HepG2 (cell line): ENCODE results near the gene NATD1. TPM values are rescaled to one million over a fixed set of nuclear protein-coding genes. Genes with fewer than 3 reads are reported as not detected.

ENCODE experiments used
- ATF2 ChIP-seq: sonication (generic); formaldehyde crosslinking; IDR thresholded peaks from 2 replicates; pipeline ENCODE4 v1.4.0; 2020; ENCODE audit warnings: missing genetic modification reagents
- GATA4 ChIP-seq: sonication (generic); IDR thresholded peaks from 2 replicates; pipeline ENCODE4 v1.6.1; 2016; ENCODE audit warnings: antibody characterized with exemption, low read depth, borderline replicate concordance
- HNF4A ChIP-seq: sonication (generic); formaldehyde crosslinking; IDR thresholded peaks from 2 replicates; pipeline ENCODE4 v1.4.0; 2020; ENCODE audit warnings: missing genetic modification reagents
- KDM2A ChIP-seq: sonication (generic); formaldehyde crosslinking; IDR thresholded peaks from 2 replicates; pipeline ENCODE4 v1.4.0; 2020; ENCODE audit warnings: low read depth, missing genetic modification reagents, borderline replicate concordance
- KLF6 ChIP-seq: IDR thresholded peaks from 2 replicates; pipeline ENCODE4 v1.8.0; 2016; ENCODE audit warnings: missing biosample characterization, missing genetic modification reagents
- NR2F1 ChIP-seq, 2 experiments: fragments of 450-650 bp in 1 of 2; formaldehyde crosslinking in 1 of 2; IDR thresholded peaks; 2 replicates each; pipeline versions ENCODE4 v1.5.0 to v1.6.1; 2016 to 2020; ENCODE audit warnings: mild to moderate bottlenecking in 1 of 2, missing compliant biosample characterization in 1 of 2, missing genetic modification reagents in 1 of 2, moderate library complexity in 1 of 2
- NR3C1 ChIP-seq: sonication (generic); formaldehyde crosslinking; IDR thresholded peaks from 2 replicates; pipeline ENCODE4 v1.4.0; 2020; ENCODE audit warnings: missing genetic modification reagents
- POLR2A ChIP-seq, 2 experiments: IDR thresholded peaks; 2 replicates each; pipeline ENCODE4 v1.6.1; 2011; ENCODE audit warnings: low read depth in 2 of 2, low read length in 2 of 2, mild to moderate bottlenecking in 1 of 2, moderate library complexity in 1 of 2; ENCODE audit not compliant: insufficient read depth in 1 of 2
- RAD21 ChIP-seq: fragments of 450-650 bp; formaldehyde crosslinking; IDR thresholded peaks from 2 replicates; pipeline ENCODE4 v1.5.0; 2020; ENCODE audit warnings: mild to moderate bottlenecking
- RELA ChIP-seq: sonication (generic); formaldehyde crosslinking; IDR thresholded peaks from 2 replicates; pipeline ENCODE4 v1.4.0; 2020; ENCODE audit warnings: missing genetic modification reagents
- RNF2 ChIP-seq: fragments of 450-650 bp; conservative IDR thresholded peaks from 2 replicates; pipeline ENCODE4 v1.6.1; 2016; ENCODE audit warnings: low read depth
- SMC3 ChIP-seq: IDR thresholded peaks from 2 replicates; pipeline ENCODE4 v1.6.1; 2011; ENCODE audit warnings: low read length, improper control_type of control experiment
- SNAPC2 ChIP-seq: sonication (generic); formaldehyde crosslinking; IDR thresholded peaks from 2 replicates; pipeline ENCODE4 v1.8.1; 2022; ENCODE audit warnings: mild to moderate bottlenecking, missing genetic modification reagents
- SRY ChIP-seq: sonication (generic); formaldehyde crosslinking; IDR thresholded peaks from 2 replicates; pipeline ENCODE4 v1.8.0; 2022; ENCODE audit warnings: mild to moderate bottlenecking, missing genetic modification reagents
- TMF1 ChIP-seq: sonication (generic); formaldehyde crosslinking; IDR thresholded peaks from 2 replicates; pipeline ENCODE4 v1.8.1; 2022; ENCODE audit warnings: low read depth, missing genetic modification reagents
- TSC22D2 ChIP-seq: sonication (generic); formaldehyde crosslinking; IDR thresholded peaks from 2 replicates; pipeline ENCODE4 v1.5.1; 2020; ENCODE audit warnings: missing genetic modification reagents, mild to moderate bottlenecking, borderline replicate concordance
- WIZ ChIP-seq: sonication (generic); formaldehyde crosslinking; IDR thresholded peaks from 2 replicates; pipeline ENCODE4 v1.5.1; 2020; ENCODE audit warnings: mild to moderate bottlenecking, missing genetic modification reagents
- ZFP82 ChIP-seq: sonication (generic); formaldehyde crosslinking; IDR thresholded peaks from 2 replicates; pipeline ENCODE4 v1.5.1; 2020; ENCODE audit warnings: mild to moderate bottlenecking, missing genetic modification reagents, borderline replicate concordance
- ZKSCAN1 ChIP-seq: fragments of 150-350 bp; IDR thresholded peaks from 2 replicates; pipeline ENCODE4 v1.6.1; 2014; ENCODE audit warnings: low read length
- ZNF143 ChIP-seq: sonication (generic); formaldehyde crosslinking; IDR thresholded peaks from 2 replicates; pipeline ENCODE4 v1.4.0; 2020; ENCODE audit warnings: missing genetic modification reagents
- ZNF253 ChIP-seq: sonication (generic); formaldehyde crosslinking; IDR thresholded peaks from 2 replicates; pipeline ENCODE4 v1.8.0; 2022; ENCODE audit warnings: mild to moderate bottlenecking, missing genetic modification reagents, borderline replicate concordance
- ZNF3 ChIP-seq: IDR thresholded peaks from 2 replicates; pipeline ENCODE4 v1.7.0; 2017; ENCODE audit warnings: inconsistent platforms
- ZNF678 ChIP-seq: sonication (generic); formaldehyde crosslinking; IDR thresholded peaks from 2 replicates; pipeline ENCODE4 v1.4.0; 2020; ENCODE audit warnings: mild to moderate bottlenecking, missing genetic modification reagents
- ZNF816 ChIP-seq: sonication (generic); formaldehyde crosslinking; IDR thresholded peaks from 2 replicates; pipeline ENCODE4 v1.8.0; 2022; ENCODE audit warnings: missing genetic modification reagents, mild to moderate bottlenecking, borderline replicate concordance
- ZNF850 ChIP-seq: sonication (generic); formaldehyde crosslinking; conservative IDR thresholded peaks from 2 replicates; pipeline ENCODE4 v1.9.0; 2021; ENCODE audit warnings: mild to moderate bottlenecking, missing genetic modification reagents
- polyA plus RNA-seq, 8 experiments: library from polyadenylated mRNA; depleted of rRNA in 3 of 8; stranded (reverse) in 7 of 8; unstranded in 1 of 8; fragments of >200 nt; fragmentation: Illumina TruSeq in 4 of 8; extraction: Trizol in 4 of 8; gene quantifications; 2 replicates each; pipeline versions ENCODE4 v1.2.1 to v1.2.3, GENCODE V29; 2011 to 2016; ENCODE audit warnings: low read depth in 4 of 8, missing spikeins in 1 of 8, mixed read lengths in 1 of 8; ENCODE audit not compliant: insufficient read depth in 1 of 8
- total RNA-seq, 5 experiments: library from RNA; depleted of rRNA; stranded (reverse); fragments of >200 nt; fragmentation: Illumina TruSeq; extraction: Trizol; gene quantifications; 2 replicates each; pipeline ENCODE4 v1.2.3, GENCODE V29; 2016; ENCODE audit warnings: low read depth in 1 of 5
- TF ChIP-seq, protein P1 (sequence below): IDR thresholded peaks from 2 replicates; pipeline ENCODE4 v1.6.1; 2016; ENCODE audit warnings: control low read depth
- TF ChIP-seq, protein P2 (sequence below): sonication (generic); formaldehyde crosslinking; IDR thresholded peaks from 2 replicates; pipeline ENCODE4 v1.4.0; 2020; ENCODE audit warnings: missing genetic modification reagents
- TF ChIP-seq, protein P3 (sequence below): sonication (generic); formaldehyde crosslinking; IDR thresholded peaks from 2 replicates; pipeline ENCODE4 v1.4.0; 2020; ENCODE audit warnings: mild to moderate bottlenecking, missing genetic modification reagents

The NATD1 gene
- total and polyA plus RNA-seq, 2 of the 13 experiments (the other 11 are each of a cell fraction or from before 2014, with no cell fraction given) = 0.31 to 2.3 TPM

GRCh38 chr17:21287703-21288449, 34.7 kb upstream of the NATD1 start (continued):
- 0 out of 4 replicates have a peak, but pooled peaks of 1 of the 2 experiments have one; percentile 0 for TF ChIP-seq NR2F1 (CRISPR knock-in tag; IDR thresholded peaks at IDR 0.05)
- TF ChIP-seq WIZ (CRISPR knock-in tag) = no peak
- TF ChIP-seq, protein P1, sequence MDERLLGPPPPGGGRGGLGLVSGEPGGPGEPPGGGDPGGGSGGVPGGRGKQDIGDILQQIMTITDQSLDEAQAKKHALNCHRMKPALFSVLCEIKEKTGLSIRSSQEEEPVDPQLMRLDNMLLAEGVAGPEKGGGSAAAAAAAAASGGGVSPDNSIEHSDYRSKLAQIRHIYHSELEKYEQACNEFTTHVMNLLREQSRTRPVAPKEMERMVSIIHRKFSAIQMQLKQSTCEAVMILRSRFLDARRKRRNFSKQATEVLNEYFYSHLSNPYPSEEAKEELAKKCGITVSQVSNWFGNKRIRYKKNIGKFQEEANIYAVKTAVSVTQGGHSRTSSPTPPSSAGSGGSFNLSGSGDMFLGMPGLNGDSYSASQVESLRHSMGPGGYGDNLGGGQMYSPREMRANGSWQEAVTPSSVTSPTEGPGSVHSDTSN = no peak
- 0 out of 2 replicates have a peak, but pooled peaks have one; percentile 61 for TF ChIP-seq TSC22D2 (CRISPR knock-in tag)
- peak; percentile 67 for TF ChIP-seq ATF2 (CRISPR knock-in tag)
- peak; percentile 60 to 69 for TF ChIP-seq POLR2A (IDR thresholded peaks at IDR 0.05; ENCODE audit: insufficient read depth in 1 of 2, low read depth in 2 of 2, low read length in 2 of 2)
- TF ChIP-seq GATA4 = no peak
- no peak for TF ChIP-seq RNF2
- no peak for TF ChIP-seq ZNF143 (CRISPR knock-in tag)
- TF ChIP-seq KDM2A (CRISPR knock-in tag) = peak; percentile 51; the same call in 1 of the 2 replicates
- no peak; the same call in 1 of the 2 replicates for TF ChIP-seq SNAPC2 (CRISPR knock-in tag)
- no peak for TF ChIP-seq ZNF850 (CRISPR knock-in tag)
- peak; percentile 89; the same call in 1 of the 2 replicates for TF ChIP-seq RELA (CRISPR knock-in tag)
- no peak for TF ChIP-seq RAD21 (CRISPR knock-in tag)
- TF ChIP-seq KLF6 (CRISPR knock-in tag) = no peak
- TF ChIP-seq SMC3 = no peak
- 0 out of 2 replicates have a peak, but pooled peaks have one; percentile 39 for TF ChIP-seq ZNF253 (CRISPR knock-in tag)
- no peak for TF ChIP-seq ZNF3 (CRISPR knock-in tag)
- no peak for TF ChIP-seq TMF1 (CRISPR knock-in tag)
- 0 out of 2 replicates have a peak, but pooled peaks have one; percentile 38 for TF ChIP-seq SRY
- TF ChIP-seq ZNF816 (CRISPR knock-in tag) = no peak
- TF ChIP-seq HNF4A (CRISPR knock-in tag) = peak; percentile 86
- TF ChIP-seq, protein P2, sequence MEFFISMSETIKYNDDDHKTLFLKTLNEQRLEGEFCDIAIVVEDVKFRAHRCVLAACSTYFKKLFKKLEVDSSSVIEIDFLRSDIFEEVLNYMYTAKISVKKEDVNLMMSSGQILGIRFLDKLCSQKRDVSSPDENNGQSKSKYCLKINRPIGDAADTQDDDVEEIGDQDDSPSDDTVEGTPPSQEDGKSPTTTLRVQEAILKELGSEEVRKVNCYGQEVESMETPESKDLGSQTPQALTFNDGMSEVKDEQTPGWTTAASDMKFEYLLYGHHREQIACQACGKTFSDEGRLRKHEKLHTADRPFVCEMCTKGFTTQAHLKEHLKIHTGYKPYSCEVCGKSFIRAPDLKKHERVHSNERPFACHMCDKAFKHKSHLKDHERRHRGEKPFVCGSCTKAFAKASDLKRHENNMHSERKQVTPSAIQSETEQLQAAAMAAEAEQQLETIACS (CRISPR knock-in tag) = no peak
- no peak for TF ChIP-seq ZNF678 (CRISPR knock-in tag)
- peak; percentile 40; the same call in 1 of the 2 replicates for TF ChIP-seq ZKSCAN1
- TF ChIP-seq, protein P3, sequence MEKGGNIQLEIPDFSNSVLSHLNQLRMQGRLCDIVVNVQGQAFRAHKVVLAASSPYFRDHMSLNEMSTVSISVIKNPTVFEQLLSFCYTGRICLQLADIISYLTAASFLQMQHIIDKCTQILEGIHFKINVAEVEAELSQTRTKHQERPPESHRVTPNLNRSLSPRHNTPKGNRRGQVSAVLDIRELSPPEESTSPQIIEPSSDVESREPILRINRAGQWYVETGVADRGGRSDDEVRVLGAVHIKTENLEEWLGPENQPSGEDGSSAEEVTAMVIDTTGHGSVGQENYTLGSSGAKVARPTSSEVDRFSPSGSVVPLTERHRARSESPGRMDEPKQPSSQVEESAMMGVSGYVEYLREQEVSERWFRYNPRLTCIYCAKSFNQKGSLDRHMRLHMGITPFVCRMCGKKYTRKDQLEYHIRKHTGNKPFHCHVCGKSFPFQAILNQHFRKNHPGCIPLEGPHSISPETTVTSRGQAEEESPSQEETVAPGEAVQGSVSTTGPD = 0 out of 2 replicates have a peak, but pooled peaks have one; percentile 32
- no peak for TF ChIP-seq ZFP82 (CRISPR knock-in tag)
- TF ChIP-seq NR3C1 (CRISPR knock-in tag) = no peak
